GM21737 (cell line): ENCODE results near the gene NRCAM.
"Not testable (repeated sequence)": the region's sequence is repeated elsewhere in the genome, so short reads cannot be mapped to it uniquely, and the experiment has no call there.

ENCODE experiments used
- ATAC-seq: cut with Tn5 transposase; IDR thresholded peaks from one replicate; pipeline ENCODE4 v1.9.1; 2021; ENCODE audit warnings: mild to moderate bottlenecking, moderate library complexity; ENCODE audit not compliant: unreplicated experiment

The NRCAM gene

DNA sequence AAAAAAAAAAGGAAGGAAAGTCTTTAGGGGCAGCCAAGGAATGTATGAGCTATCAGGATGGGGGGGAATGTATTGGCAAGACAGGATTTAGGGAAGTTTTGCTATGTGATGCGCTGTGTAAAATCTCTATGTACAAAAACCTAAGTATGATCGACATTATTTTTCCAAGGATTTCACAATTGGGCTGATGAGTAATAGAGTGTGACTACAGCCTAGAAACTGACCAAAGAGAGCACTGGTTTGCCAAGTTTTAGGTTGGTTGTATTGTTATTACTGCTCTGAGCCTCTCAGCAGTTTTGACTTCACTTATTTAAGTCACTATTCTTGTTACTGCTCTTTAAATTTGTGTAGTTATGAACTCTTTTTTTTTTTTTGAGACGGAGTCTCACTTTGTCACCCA is 107.3 kb downstream of the NRCAM start:
- ATAC-seq = no peak

GRCh38 chr7:108347616-108348015 is 108.6 kb downstream of the NRCAM start:
- no peak for ATAC-seq

- no peak for ATAC-seq
These were observed 110.4 kb downstream of the NRCAM start for GRCh38 chr7:108345710-108346336.

GRCh38 chr7:108340856-108341411 is 115.3 kb downstream of the NRCAM start:
- ATAC-seq = no peak

DNA sequence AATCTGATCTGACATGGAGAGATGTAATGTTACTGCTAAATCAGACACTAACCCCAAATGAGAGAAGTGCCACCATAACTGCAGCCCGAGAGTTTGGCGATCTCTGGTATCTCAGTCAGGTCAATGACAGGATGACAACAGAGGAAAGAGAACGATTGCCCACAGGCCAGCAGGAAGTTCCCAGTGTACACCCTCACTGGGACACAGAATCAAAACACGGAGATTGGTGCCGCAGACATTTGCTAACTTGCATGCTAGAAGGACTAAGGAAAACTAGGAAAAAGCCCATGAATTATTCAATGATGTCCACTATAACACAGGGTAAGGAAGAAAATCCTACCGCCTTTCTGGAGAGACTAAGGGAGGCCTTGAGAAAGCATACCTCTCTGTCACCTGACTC is 115.8 kb downstream of the NRCAM start:
- not testable (repeated sequence) for ATAC-seq

DNA sequence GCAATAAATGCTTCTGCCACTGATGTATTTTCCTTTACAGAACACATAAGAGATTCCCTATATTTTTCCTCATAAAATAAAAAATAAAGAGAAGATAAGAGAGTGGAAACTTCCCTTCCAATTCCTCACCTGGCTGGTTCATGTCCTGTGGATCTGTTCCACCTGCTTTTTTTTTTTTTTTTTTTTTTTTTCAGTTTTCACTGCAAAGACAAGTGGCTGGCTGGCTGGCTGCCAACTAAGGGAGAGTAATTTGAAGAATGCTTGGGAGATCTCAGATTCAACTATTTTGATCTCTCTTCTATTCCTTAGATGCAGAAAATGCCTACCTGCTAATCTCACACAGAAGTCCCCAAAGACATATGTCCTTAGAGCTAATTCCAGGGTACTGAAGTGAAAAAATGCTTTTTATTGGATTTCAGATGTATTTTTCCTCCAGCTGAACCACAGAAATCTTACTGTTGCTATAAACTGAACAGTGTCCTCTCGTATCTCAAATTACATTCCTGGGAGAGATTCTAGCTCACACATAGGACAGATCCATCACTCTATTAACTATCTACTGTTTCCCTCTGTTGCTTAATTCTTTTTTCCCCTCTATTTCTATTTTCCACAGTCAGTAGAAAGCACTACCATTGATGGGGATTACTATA is 120.8 kb downstream of the NRCAM start:
- ATAC-seq = no peak

- ATAC-seq = no peak
These were observed 123.3 kb downstream of the NRCAM start for GRCh38 chr7:108332937-108333336.

GRCh38 chr7:108331971-108332370 is 124.3 kb downstream of the NRCAM start:
- ATAC-seq = no peak

- no peak for ATAC-seq
These were observed 126.0 kb downstream of the NRCAM start for GRCh38 chr7:108330227-108330626.

DNA sequence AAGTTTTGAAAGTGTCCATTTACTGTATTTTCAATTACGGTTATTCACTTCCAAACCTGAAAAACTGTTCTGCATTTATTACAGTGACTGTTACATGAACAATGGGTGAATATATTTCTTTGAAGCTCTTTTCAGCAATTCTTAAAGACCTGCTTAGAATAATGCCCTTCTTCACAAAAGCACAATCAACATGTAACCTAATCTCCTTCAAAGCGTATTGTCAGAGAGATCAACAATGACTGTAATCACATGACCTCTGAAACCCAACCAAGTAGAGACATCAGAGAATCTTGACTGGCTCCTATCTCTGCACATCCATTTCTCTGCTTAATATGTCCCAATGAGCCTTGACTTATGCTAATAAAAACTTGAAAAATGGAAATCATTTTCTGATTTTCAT is 126.7 kb downstream of the NRCAM start:
- no peak for ATAC-seq

DNA sequence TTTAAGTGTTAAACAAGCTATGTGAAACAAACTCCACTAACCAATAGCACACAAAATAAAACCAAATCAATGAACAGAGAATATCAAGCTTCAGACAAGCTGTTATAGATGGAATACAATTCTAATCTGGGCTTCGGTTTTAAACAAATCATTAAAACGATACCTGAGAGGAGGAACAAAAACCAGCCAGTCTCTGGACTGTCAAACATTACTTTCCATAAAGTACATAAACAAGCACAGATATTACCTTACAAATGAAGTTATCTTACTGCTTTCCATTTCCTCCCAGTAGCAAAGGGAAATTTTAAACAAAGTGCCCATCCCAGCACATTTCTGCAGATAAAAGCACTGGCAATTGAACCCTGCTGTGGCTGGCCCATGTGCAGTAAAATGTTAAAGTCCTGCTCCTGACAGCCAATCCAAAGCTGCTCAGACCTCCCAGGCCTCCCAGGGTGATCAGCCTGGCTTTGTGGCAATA is 128.0 kb downstream of the NRCAM start:
- ATAC-seq = peak; percentile 79

DNA sequence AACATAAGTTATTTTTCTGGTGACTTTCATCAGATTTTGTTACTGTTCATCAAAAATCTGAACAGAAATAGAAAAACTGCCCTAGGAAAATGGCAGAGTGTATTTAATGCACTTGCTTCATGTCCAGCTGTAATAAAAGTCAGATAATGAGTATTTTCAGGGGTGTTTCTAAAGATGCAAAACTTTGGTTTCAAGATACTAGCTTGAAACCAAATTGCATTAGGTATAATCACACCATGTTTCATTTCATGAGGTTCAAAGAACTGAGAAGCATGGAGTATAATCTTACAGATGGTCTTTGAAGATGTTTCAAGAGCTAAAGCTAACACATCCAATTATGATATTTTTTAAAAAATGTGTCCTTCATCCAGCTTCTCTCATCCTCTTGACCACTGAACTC is 128.9 kb downstream of the NRCAM start:
- no peak for ATAC-seq

GRCh38 chr7:108326938-108327337 is 129.3 kb downstream of the NRCAM start:
- ATAC-seq = no peak

GRCh38 chr7:108324053-108325038 is 131.9 kb downstream of the NRCAM start:
- no peak for ATAC-seq

GRCh38 chr7:108322925-108323832 is 133.1 kb downstream of the NRCAM start:
- ATAC-seq = no peak

- no peak for ATAC-seq
These were observed 134.2 kb downstream of the NRCAM start for GRCh38 chr7:108322046-108322445.

- no peak for ATAC-seq
These were observed 134.9 kb downstream of the NRCAM start for GRCh38 chr7:108321359-108321758.

GRCh38 chr7:108316708-108317107 is 139.5 kb downstream of the NRCAM start:
- no peak for ATAC-seq

DNA sequence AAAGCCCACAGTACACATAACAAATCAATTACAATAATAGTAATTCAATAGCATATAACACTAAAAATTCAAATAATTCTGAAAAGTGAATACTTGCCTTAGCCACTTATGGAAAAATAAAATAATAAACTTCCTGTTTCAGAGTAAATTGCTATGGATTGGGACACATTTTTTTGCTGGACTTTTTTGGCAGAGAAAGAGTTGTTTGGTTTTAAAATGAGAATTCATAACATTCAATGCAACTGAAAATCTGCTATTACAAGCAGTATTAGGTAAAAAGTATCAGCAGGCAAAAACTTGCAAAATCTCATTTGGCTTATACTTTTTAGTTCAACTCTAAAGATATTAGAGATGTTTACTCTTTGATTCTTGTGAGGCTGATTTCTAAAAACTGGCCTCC is 141.7 kb downstream of the NRCAM start:
- ATAC-seq = no peak

DNA sequence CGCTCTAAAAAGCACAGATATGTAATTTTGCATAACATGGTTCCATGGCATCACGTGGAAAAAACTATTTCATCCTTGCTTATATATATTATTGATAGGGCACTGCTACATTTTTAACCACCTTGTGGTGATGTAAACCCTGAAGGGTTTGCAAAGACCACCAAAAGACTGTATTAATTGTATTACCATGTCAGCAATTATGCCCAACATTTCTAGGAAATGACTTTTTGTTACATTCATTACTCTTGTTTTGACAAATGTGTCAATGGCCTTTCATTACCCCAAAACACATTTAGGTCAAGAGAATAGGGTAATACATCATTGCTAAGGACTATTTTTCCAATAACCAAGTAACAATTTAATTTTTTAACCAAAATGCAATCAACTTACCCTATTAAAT is 142.2 kb downstream of the NRCAM start:
- ATAC-seq = no peak
